Right lobe of liver (tissue), 6 donors: ENCODE results near the gene SDF2L1. TPM values are rescaled to one million over a fixed set of nuclear protein-coding genes. Genes with fewer than 3 reads are reported as not detected.

Experiments used
- ATAC-seq, 4 donors: fragments of 200-7000 bp; cut with Tn5 transposase; one replicate each; pipeline ENCODE4 v1.9.1; 2020; ENCODE audit warnings: mild to moderate bottlenecking in 4 of 4, moderate library complexity in 4 of 4
- DNase-seq, 3 donors: peaks; one replicate each; pipeline ENCODE4 v3.0.0-alpha.2; 2020
- H3K27ac ChIP-seq, 3 donors: fragments of 200-600 bp; one replicate each; pipeline ENCODE4 v1.8.0; 2022
- H3K27me3 ChIP-seq, 2 donors: fragments of 200-600 bp; one replicate each; pipeline ENCODE4 v1.8.0; 2022
- H3K36me3 ChIP-seq, 4 donors: fragments of 200-600 bp; sonication (generic) in 1 of 4; one replicate each; pipeline versions ENCODE4 v1.5.1 to v1.8.0; 2017 to 2022; ENCODE audit warnings: control low read depth in 1 of 4
- H3K4me1 ChIP-seq, 4 donors: fragments of 200-600 bp; sonication (generic) in 1 of 4; one replicate each; pipeline versions ENCODE4 v1.5.1 to v1.8.0; 2017 to 2022; ENCODE audit warnings: control low read depth in 1 of 4
- H3K4me3 ChIP-seq, 3 donors: fragments of 200-600 bp; one replicate each; pipeline ENCODE4 v1.8.0; 2022
- H3K9me3 ChIP-seq, 4 donors: fragments of 200-600 bp; sonication (generic) in 1 of 4; one replicate each; pipeline versions ENCODE4 v1.5.1 to v1.8.0; 2017 to 2022; ENCODE audit warnings: control low read depth in 1 of 4
- CTCF ChIP-seq, 4 donors: fragments of 200-600 bp in 3 of 4; fragments of 450-650 bp in 1 of 4; IDR thresholded peaks; one replicate each; pipeline versions ENCODE4 v1.5.1 to v1.8.0; 2016 to 2022; ENCODE audit warnings: antibody characterized with exemption in 4 of 4, mild to moderate bottlenecking in 2 of 4
- POLR2A ChIP-seq: fragments of 450-650 bp; IDR thresholded peaks from one replicate; pipeline ENCODE4 v1.6.1; 2017; ENCODE audit warnings: antibody characterized with exemption, mild to moderate bottlenecking
- WGBS: methylation state at CpG from one replicate; pipeline ENCODE4 v1.1.6; 2018; ENCODE audit warnings: low coverage, low lambda C conversion rate; ENCODE audit not compliant: insufficient coverage; ENCODE audit errors: missing lambda C conversion rate; 5-methylcytosine and 5-hydroxymethylcytosine counted together
- intact Hi-C, 2 donors: fragments of 100-400 bp; cut with DNase I; formaldehyde crosslinking; loops; one replicate each; pipeline versions ENCODE4 v1.11.2 to v1.14.1; 2022
- total RNA-seq, 6 experiments: library from RNA; depleted of rRNA in 2 of 6; stranded (reverse); fragments of >200 nt in 2 of 6; fragmentation: NEBNext Ultra II Directional in 3 of 6; extraction: Animal tissue kit (Norgen Biotek cat#: 25700) in 3 of 6; gene quantifications; one replicate each; pipeline versions ENCODE4 v1.1.0 to v1.2.4, GENCODE V29; 2016 to 2023
- donor health status: DM: no; HTN: yes; CAD: no.
- donor health status: DM: no; HTN: no; CAD: no.
- donor health status: DM: no; HTN: no; CAD: no.
- donor health status: DM: no; HTN: yes; CAD: no.
- donor health status: DM: no; HTN: yes; CAD: no.

SDF2L1 gene
- total RNA-seq, 6 experiments from 2014 or later, result 33.1 to 85.7 (median 71.6) TPM

GRCh38 chr22:21659864-21660525 is 17.9 kb downstream of the SDF2L1 start:
- Histone ChIP-seq H3K36me3 (no peaks in the 10 kb centered on the region), H3K4me1 (no peaks in the 10 kb centered on the region), H3K9me3 (no peaks in the 10 kb centered on the region), H3K4me3 (no peak overlapping the region), H3K27me3 (no peaks in the 10 kb centered on the region), H3K27ac (no peak overlapping the region)
- intact Hi-C loops, result no loop called here
- ATAC-seq, result no peak
- WGBS, result 67% methylated on average over 3 of the region's 7 CpGs
- DNase-seq, result no peak
- TF ChIP-seq CTCF (IDR thresholded peaks at IDR 0.05) (no peak), POLR2A (no peak)

- no peaks in the 10 kb centered on the region for H3K36me3 ChIP-seq
- ATAC-seq (no peak), DNase-seq (no peak)
- no peaks in the 10 kb centered on the region for H3K27me3 ChIP-seq
- WGBS, result 100% methylated on average over 1 of the region's 7 CpGs
- TF ChIP-seq POLR2A (no peak), CTCF (IDR thresholded peaks at IDR 0.05) (no peak)
- peaks cover 0 to 3% (median 0%) of the 10 kb centered on the region in 4 donors for H3K4me1 ChIP-seq
- no peaks in the 10 kb centered on the region for H3K9me3 ChIP-seq
- no peak overlapping the region for H3K4me3 ChIP-seq
- intact Hi-C loops, result no loop called here
- H3K27ac ChIP-seq, result no peak overlapping the region
These were observed 18.8 kb downstream of the SDF2L1 start for GRCh38 chr22:21660904-21661303.

GRCh38 chr22:21661991-21662390 is 19.9 kb downstream of the SDF2L1 start:
- 91% methylated on average over 4 of the region's 5 CpGs for WGBS
- intact Hi-C loops, result no loop called here
- H3K36me3 ChIP-seq, result no peaks in the 10 kb centered on the region

GRCh38 chr22:21663738-21664137 is 21.6 kb downstream of the SDF2L1 start:
- H3K27me3 ChIP-seq, result no peaks in the 10 kb centered on the region
- DNase-seq, result no peak
- peaks cover 0 to 6% (median 1%) of the 10 kb centered on the region in 4 donors for H3K4me1 ChIP-seq
- intact Hi-C loops, result no loop called here
- no peak overlapping the region for H3K4me3 ChIP-seq
- no peak for ATAC-seq
- 94% methylated on average over 2 of the region's 2 CpGs for WGBS
- no peak overlapping the region for H3K27ac ChIP-seq
- no peak for TF ChIP-seq CTCF (IDR thresholded peaks at IDR 0.05)
- TF ChIP-seq POLR2A, result no peak
- H3K36me3 ChIP-seq, result no peaks in the 10 kb centered on the region
- no peaks in the 10 kb centered on the region for H3K9me3 ChIP-seq

More at GRCh38 chr22:21661991-21662390, 19.9 kb downstream of the SDF2L1 start:
- H3K4me1 ChIP-seq, result peaks cover 0 to 3% (median under 1%) of the 10 kb centered on the region in 4 donors
- ATAC-seq (no peak), DNase-seq (no peak)
- no peaks in the 10 kb centered on the region for H3K27me3 ChIP-seq
- H3K27ac ChIP-seq, result no peak overlapping the region
- TF ChIP-seq POLR2A (no peak), CTCF (IDR thresholded peaks at IDR 0.05) (no peak)
- no peaks in the 10 kb centered on the region for H3K9me3 ChIP-seq
- no peak overlapping the region for H3K4me3 ChIP-seq
